ENCODE data around the gene CHST11.

Gene CHST11

GRCh38 chr12:104608998-104609397 lies 152.2 kb downstream of the CHST11 start:
- no peaks in the 10 kb centered on the region for H3K36me3 ChIP-seq (ENCODE audit: control insufficient read depth in 2 of 2, insufficient read depth in 1 of 2, low read length in 2 of 2)
- H3K9me3 ChIP-seq (ENCODE audit: control insufficient read depth, insufficient read depth, low read depth, low read length): no peaks in the 10 kb centered on the region
- peaks cover 2% of the 10 kb centered on the region for H3K4me1 ChIP-seq (ENCODE audit: control insufficient read depth, insufficient read depth, low read length)
- POLR2A ChIA-PET: no interaction called here
- no peak overlapping the region for H3K4me3 ChIP-seq (ENCODE audit: low read depth, low read length)
- H3K27ac ChIP-seq (ENCODE audit: extremely low read depth, low read depth, low read length): no peak overlapping the region
- TF ChIP-seq ZNF133 (tag by site-specific recombination; IDR thresholded peaks at IDR 0.05): no peak
- TF ChIP-seq ZSCAN23 (tag by site-specific recombination; IDR thresholded peaks at IDR 0.05): no peak
- no peak for TF ChIP-seq ZNF362 (tag by site-specific recombination; IDR thresholded peaks at IDR 0.05)
- TF ChIP-seq MYNN (tag by site-specific recombination; IDR thresholded peaks at IDR 0.05; ENCODE audit: borderline replicate concordance): no peak
- TF ChIP-seq PRDM1 (tag by site-specific recombination; IDR thresholded peaks at IDR 0.05): no peak
- TF ChIP-seq ZNF112 (tag by site-specific recombination; IDR thresholded peaks at IDR 0.05): no peak
- no peak for TF ChIP-seq HIC1 (tag by site-specific recombination; IDR thresholded peaks at IDR 0.05)
- TF ChIP-seq ZBTB49 (tag by site-specific recombination; IDR thresholded peaks at IDR 0.05; ENCODE audit: low read depth): no peak
- TF ChIP-seq KLF10 (tag by site-specific recombination; IDR thresholded peaks at IDR 0.05): no peak
- no peak for TF ChIP-seq ZNF391 (tag by site-specific recombination; IDR thresholded peaks at IDR 0.05; ENCODE audit: borderline replicate concordance, low read depth)
- TF ChIP-seq ZNF600 (tag by site-specific recombination; IDR thresholded peaks at IDR 0.05): no peak
- TF ChIP-seq ZNF140 (tag by site-specific recombination; IDR thresholded peaks at IDR 0.05): no peak
- no peak for TF ChIP-seq ZNF473 (tag by site-specific recombination; IDR thresholded peaks at IDR 0.05)
- CTCF ChIA-PET: interaction anchor here (1.5 kb wide), 1 partner anchor 227 kb away, joined by 6 read pairs; no protein-coding TSS in a partner anchor

GRCh38 chr12:104609445-104609844 lies 152.7 kb downstream of the CHST11 start:
- H3K36me3 ChIP-seq (ENCODE audit: control insufficient read depth in 2 of 2, insufficient read depth in 1 of 2, low read length in 2 of 2): no peaks in the 10 kb centered on the region
- no peak overlapping the region for H3K4me3 ChIP-seq (ENCODE audit: low read depth, low read length)
- H3K4me1 ChIP-seq (ENCODE audit: control insufficient read depth, insufficient read depth, low read length): peaks cover 2% of the 10 kb centered on the region; the same call in 1 of the 2 replicates
- ChIA-PET POLR2A (no interaction called here), CTCF (interaction anchor here (0.6 to 1.5 kb wide), 3 partner anchors 69 to 227 kb away, joined by 3 to 6 read pairs (median 5); no protein-coding TSS in a partner anchor)
- no peak for TF ChIP-seq ZNF776 (tag by site-specific recombination; IDR thresholded peaks at IDR 0.05; ENCODE audit: borderline replicate concordance)
- no peak for TF ChIP-seq ZNF211 (tag by site-specific recombination; IDR thresholded peaks at IDR 0.05; ENCODE audit: low read depth)
- TF ChIP-seq ZNF555 (tag by site-specific recombination; conservative IDR thresholded peaks at IDR 0.05): no peak
- TF ChIP-seq GLIS1 (tag by site-specific recombination; IDR thresholded peaks at IDR 0.05): no peak
- H3K27ac ChIP-seq (ENCODE audit: extremely low read depth, low read depth, low read length): no peak overlapping the region
- H3K9me3 ChIP-seq (ENCODE audit: control insufficient read depth, insufficient read depth, low read depth, low read length): no peaks in the 10 kb centered on the region

Measured in HEK293 (cell line).